Measurements from ENCODE around the gene ERBB4.

The ERBB4 gene

GRCh38 chr2:211367711-211368110 lies 1170.9 kb downstream of the ERBB4 start:
- no peak overlapping the region for H3K4me3 ChIP-seq
- no peak overlapping the region for H3K27ac ChIP-seq

- no peak overlapping the region for H3K4me3 ChIP-seq
- no peak overlapping the region for H3K27ac ChIP-seq
Measured at GRCh38 chr2:211367293-211367692, 1171.3 kb downstream of the ERBB4 start.

DNA sequence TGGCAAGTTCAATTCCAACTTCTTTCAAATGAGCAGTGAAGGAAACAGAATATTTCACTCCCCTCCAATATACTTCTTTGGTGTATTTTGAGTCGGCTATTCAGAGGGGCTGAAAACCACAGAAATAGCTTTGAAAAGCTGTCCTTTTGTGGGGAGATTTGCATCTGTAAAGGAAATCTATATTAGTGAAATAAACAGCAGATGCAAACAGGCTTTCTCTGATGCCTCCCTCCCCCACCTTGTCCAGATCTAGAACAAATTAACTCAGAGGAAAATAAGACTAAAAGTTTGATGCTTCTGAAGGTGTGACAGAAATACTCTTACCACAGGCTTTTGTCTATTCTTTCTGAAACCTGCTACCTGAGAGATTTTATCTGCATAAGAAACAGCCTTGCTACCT lies 1173.7 kb downstream of the ERBB4 start:
- Histone ChIP-seq H3K4me3 (no peak overlapping the region), H3K27ac (no peak overlapping the region)

- H3K27ac ChIP-seq = no peak overlapping the region
- no peak overlapping the region for H3K4me3 ChIP-seq
Measured at GRCh38 chr2:211361383-211361782, 1177.2 kb downstream of the ERBB4 start.

DNA sequence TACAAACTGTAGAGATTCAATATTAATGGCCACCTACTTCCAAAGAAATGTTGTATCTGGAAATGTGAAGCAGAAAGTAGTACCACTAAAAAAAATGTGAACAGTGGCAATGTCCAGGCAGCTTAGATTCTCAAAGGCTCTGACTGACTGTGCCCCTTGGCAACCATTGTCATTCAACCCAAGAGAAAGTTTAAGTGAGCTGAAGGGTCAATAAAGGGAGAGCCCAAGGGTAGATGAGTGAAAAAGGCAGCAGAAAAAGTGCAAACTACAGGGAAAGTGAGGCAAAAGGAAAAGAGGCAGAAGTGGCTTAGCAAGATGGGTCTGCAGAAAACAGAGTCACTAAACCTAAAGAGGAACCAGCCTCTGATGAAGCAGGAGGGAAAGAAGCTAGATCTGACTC lies 1179.3 kb downstream of the ERBB4 start:
- no peak overlapping the region for H3K4me3 ChIP-seq

DNA sequence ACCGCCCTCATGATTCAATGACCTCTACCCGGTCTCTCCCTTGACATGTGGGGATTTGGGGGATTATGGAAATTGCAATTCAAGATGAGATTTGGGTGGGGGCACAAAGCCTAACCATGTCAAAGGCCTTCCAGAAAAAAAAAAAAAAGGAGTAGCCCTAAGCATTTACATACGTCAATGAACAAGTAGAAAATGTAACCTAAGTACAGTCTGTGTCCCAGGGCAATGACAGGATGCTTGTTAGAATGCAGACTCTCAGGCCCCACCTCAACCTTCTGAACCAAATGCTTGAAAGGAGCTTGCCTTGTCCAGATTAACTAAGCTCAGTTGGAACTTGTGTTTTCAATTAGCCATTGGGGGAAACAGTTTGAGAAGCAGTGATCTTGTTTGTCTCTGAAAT lies 1180.1 kb downstream of the ERBB4 start:
- H3K27ac ChIP-seq = no peak overlapping the region
- no peak overlapping the region for H3K4me3 ChIP-seq

More for the DNA sequence above, 1179.3 kb downstream of the ERBB4 start:
- no peak overlapping the region for H3K27ac ChIP-seq

DNA sequence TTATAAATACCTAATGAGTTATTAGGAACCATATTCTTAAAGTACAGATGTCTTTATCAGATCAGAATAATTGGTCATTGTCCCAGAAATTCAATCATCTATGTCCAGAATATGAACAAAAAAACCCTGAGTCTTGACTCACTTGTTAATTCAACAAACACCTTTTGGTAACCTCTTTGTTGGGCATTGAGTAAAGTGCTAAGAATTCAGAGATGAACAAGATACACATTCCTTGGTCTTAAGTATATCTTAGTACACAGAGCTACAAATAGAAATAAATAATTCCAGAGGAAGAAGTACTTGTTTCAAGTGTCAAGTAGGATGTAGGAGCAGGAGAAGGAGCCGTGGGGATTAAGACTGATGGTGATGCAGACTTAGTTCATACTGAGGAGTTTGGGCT lies 1184.1 kb downstream of the ERBB4 start:
- H3K4me3 ChIP-seq = no peak overlapping the region
- no peak overlapping the region for H3K27ac ChIP-seq

DNA sequence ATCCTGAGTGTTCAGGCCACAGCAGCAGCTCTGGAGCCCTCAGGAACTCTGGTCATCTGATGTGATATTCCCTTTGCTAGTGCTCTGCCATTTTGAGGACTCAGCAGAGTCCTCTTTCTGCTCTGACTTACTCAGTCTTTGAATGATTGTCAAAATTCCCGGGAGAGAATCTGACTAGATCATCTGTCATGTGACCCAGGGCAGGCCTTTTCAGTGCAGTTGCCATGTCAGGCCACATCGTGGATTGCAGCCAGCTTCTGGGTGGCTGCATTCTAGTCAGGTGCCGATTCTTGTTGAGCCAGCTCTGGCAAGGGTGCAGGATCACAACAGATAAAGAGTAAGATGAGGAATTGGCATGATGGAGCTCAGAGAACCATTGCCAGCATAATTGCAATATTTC lies 1186.6 kb downstream of the ERBB4 start:
- no peak overlapping the region for H3K27ac ChIP-seq
- H3K4me3 ChIP-seq = no peak overlapping the region

DNA sequence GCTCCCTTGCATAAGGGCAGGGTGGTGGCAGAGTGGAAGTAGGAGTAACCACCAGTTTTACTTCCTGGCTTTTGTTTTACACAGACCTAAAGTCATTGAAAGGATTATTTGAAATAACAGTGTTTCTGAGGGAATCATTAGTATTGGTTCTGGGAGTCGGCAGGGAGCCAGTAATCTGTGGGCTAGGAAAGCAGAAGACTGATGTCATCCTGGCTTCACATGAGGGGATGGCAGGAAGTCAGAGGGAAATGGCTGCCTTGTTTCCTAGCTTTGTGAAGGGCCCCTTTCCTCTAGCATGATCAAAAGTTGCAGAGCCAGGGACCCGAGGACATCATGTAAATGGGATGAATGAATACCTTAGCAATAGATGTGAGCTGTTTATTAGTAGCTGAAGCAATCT lies 1189.6 kb downstream of the ERBB4 start:
- Histone ChIP-seq H3K27ac (no peak overlapping the region), H3K4me3 (no peak overlapping the region)

GRCh38 chr2:211347328-211347727 lies 1191.3 kb downstream of the ERBB4 start:
- Histone ChIP-seq H3K27ac (no peak overlapping the region), H3K4me3 (no peak overlapping the region)

- H3K4me3 ChIP-seq = no peak overlapping the region
Measured at GRCh38 chr2:211344289-211344688, 1194.3 kb downstream of the ERBB4 start.

GRCh38 chr2:211333377-211333776 lies 1205.2 kb downstream of the ERBB4 start:
- no peak overlapping the region for H3K27ac ChIP-seq
- no peak overlapping the region for H3K4me3 ChIP-seq

More at GRCh38 chr2:211344289-211344688, 1194.3 kb downstream of the ERBB4 start:
- H3K27ac ChIP-seq = no peak overlapping the region

GRCh38 chr2:211331736-211332135 lies 1206.9 kb downstream of the ERBB4 start:
- no peak overlapping the region for H3K27ac ChIP-seq
- no peak overlapping the region for H3K4me3 ChIP-seq

GRCh38 chr2:211329882-211330281 lies 1208.7 kb downstream of the ERBB4 start:
- Histone ChIP-seq H3K4me3 (no peak overlapping the region), H3K27ac (no peak overlapping the region)

- H3K4me3 ChIP-seq = no peak overlapping the region
- no peak overlapping the region for H3K27ac ChIP-seq
Measured at GRCh38 chr2:211329421-211329820, 1209.2 kb downstream of the ERBB4 start.

GRCh38 chr2:211328126-211328525 lies 1210.5 kb downstream of the ERBB4 start:
- no peak overlapping the region for H3K27ac ChIP-seq
- no peak overlapping the region for H3K4me3 ChIP-seq
